Smooth muscle cell (in vitro differentiated cells): ENCODE results near the gene ZC3H12D. TPM values are rescaled to one million over a fixed set of nuclear protein-coding genes. Genes with fewer than 3 reads are reported as not detected.

Experiments
- DNase-seq: peaks from one replicate; lab custom pipeline; 2025; ENCODE audit not compliant: unreplicated experiment; lab: John Stamatoyannopoulos, UW
- H2AFZ ChIP-seq: fragments of 200-600 bp; sonication (generic); 2 replicates; pipeline ENCODE4 v1.6.0; 2016; ENCODE audit warnings: antibody characterized with exemption, low read depth, mild to moderate bottlenecking
- H3F3A ChIP-seq: fragments of 200-600 bp; sonication (generic); 2 replicates; pipeline ENCODE4 v1.6.0; 2017; ENCODE audit warnings: antibody characterized with exemption, low read depth
- H3K27ac ChIP-seq: fragments of 200-600 bp; sonication (generic); 2 replicates; pipeline ENCODE4 v1.5.1; 2016; ENCODE audit warnings: low read depth, mild to moderate bottlenecking
- H3K27me3 ChIP-seq: fragments of 200-600 bp; sonication (generic); 2 replicates; pipeline ENCODE4 v1.6.1; 2016; ENCODE audit warnings: low read depth, mild to moderate bottlenecking
- H3K36me3 ChIP-seq: fragments of 200-600 bp; sonication (generic); 2 replicates; pipeline ENCODE4 v1.5.1; 2016; ENCODE audit warnings: low read depth
- H3K4me1 ChIP-seq: fragments of 200-600 bp; sonication (generic); 2 replicates; pipeline ENCODE4 v1.5.1; 2016; ENCODE audit warnings: low read depth
- H3K4me2 ChIP-seq: fragments of 200-600 bp; sonication (generic); 2 replicates; pipeline ENCODE4 v1.6.0; 2016; ENCODE audit warnings: mild to moderate bottlenecking
- H3K4me3 ChIP-seq: fragments of 200-600 bp; sonication (generic); 2 replicates; pipeline ENCODE4 v1.5.1; 2016; ENCODE audit warnings: mild to moderate bottlenecking
- H3K79me2 ChIP-seq: fragments of 200-600 bp; sonication (generic); 2 replicates; pipeline ENCODE4 v1.6.0; 2016; ENCODE audit warnings: low read depth, mild to moderate bottlenecking
- H3K9ac ChIP-seq: fragments of 200-600 bp; sonication (generic); 2 replicates; pipeline ENCODE4 v1.6.0; 2016; ENCODE audit warnings: low read depth
- H3K9me3 ChIP-seq: fragments of 200-600 bp; sonication (generic); replicated peaks from 2 replicates; pipeline ENCODE4 v1.5.1; 2016; ENCODE audit warnings: low read depth
- H4K20me1 ChIP-seq: fragments of 200-600 bp; sonication (generic); 2 replicates; pipeline ENCODE4 v1.6.0; 2016; ENCODE audit warnings: low read depth
- CTCF ChIP-seq: fragments of 200-600 bp; sonication (generic); IDR thresholded peaks from 2 replicates; pipeline ENCODE4 v1.5.1; 2017; ENCODE audit warnings: borderline replicate concordance, mild to moderate bottlenecking, antibody characterized with exemption; ENCODE audit not compliant: insufficient read depth, poor library complexity, severe bottlenecking
- WGBS: methylation state at CpG from one replicate; pipeline ENCODE4 v1.1.7; 2016; ENCODE audit warnings: low lambda C conversion rate; 5-methylcytosine and 5-hydroxymethylcytosine counted together
- polyA plus RNA-seq: library from polyadenylated mRNA; unstranded; fragments of >200 nt; fragmentation: Nextera tagmentation; extraction: Ambion mirVana; gene quantifications from 2 replicates; pipeline ENCODE4 v1.2.1, GENCODE V29; 2016
- total RNA-seq: library from RNA; depleted of rRNA; stranded (reverse); fragments of >200 nt; gene quantifications from 2 replicates; pipeline ENCODE4 v1.2.3, GENCODE V29; 2014

ZC3H12D gene
- total and polyA plus RNA-seq, 2 experiments from 2014 or later = not detected

- no peak overlapping the region for H3K4me3 ChIP-seq
- no peak for DNase-seq
Measured at GRCh38 chr6:149482545-149483333, 2.1 kb downstream of the ZC3H12D start.

GRCh38 chr6:149480502-149481280 is 4.1 kb downstream of the ZC3H12D start:
- H3K9me3 ChIP-seq = no peaks in the 10 kb centered on the region
- DNase-seq = no peak
- WGBS = 87% methylated on average over 18 of the region's 18 CpGs

More at GRCh38 chr6:149482545-149483333, 2.1 kb downstream of the ZC3H12D start:
- no peak overlapping the region for H3K27ac ChIP-seq
- 87% methylated on average over 14 of the region's 14 CpGs for WGBS
- no peaks in the 10 kb centered on the region for H3K9me3 ChIP-seq
- H3K4me1 ChIP-seq = no peaks in the 10 kb centered on the region
- H3K4me2 ChIP-seq = no peak overlapping the region
- TF ChIP-seq CTCF = no peak
- no peaks in the 10 kb centered on the region for H4K20me1 ChIP-seq
- H3K9ac ChIP-seq = no peak overlapping the region
- no peaks in the 10 kb centered on the region for H3K79me2 ChIP-seq
- no peaks in the 10 kb centered on the region for H3F3A ChIP-seq
- no peak overlapping the region for H2AFZ ChIP-seq
- no peaks in the 10 kb centered on the region for H3K27me3 ChIP-seq
- H3K36me3 ChIP-seq = no peaks in the 10 kb centered on the region

GRCh38 chr6:149478631-149479314 is 6.0 kb downstream of the ZC3H12D start:
- Histone ChIP-seq H3K36me3 (no peaks in the 10 kb centered on the region), H3K9ac (no peak overlapping the region), H3F3A (no peaks in the 10 kb centered on the region), H4K20me1 (no peaks in the 10 kb centered on the region), H3K4me2 (no peak overlapping the region), H3K9me3 (no peaks in the 10 kb centered on the region), H3K79me2 (no peaks in the 10 kb centered on the region), H3K27ac (no peak overlapping the region), H3K4me1 (no peaks in the 10 kb centered on the region), H2AFZ (no peak overlapping the region), H3K27me3 (no peaks in the 10 kb centered on the region), H3K4me3 (no peak overlapping the region)
- no peak for DNase-seq
- 91% methylated on average over 5 of the region's 5 CpGs for WGBS
- TF ChIP-seq CTCF = no peak

More at GRCh38 chr6:149480502-149481280, 4.1 kb downstream of the ZC3H12D start:
- no peak overlapping the region for H2AFZ ChIP-seq
- no peaks in the 10 kb centered on the region for H3K4me1 ChIP-seq
- H3K79me2 ChIP-seq = no peaks in the 10 kb centered on the region
- no peaks in the 10 kb centered on the region for H3K36me3 ChIP-seq
- H3K9ac ChIP-seq = no peak overlapping the region
- no peak overlapping the region for H3K4me3 ChIP-seq
- H4K20me1 ChIP-seq = no peaks in the 10 kb centered on the region
- no peak overlapping the region for H3K27ac ChIP-seq
- H3F3A ChIP-seq = no peaks in the 10 kb centered on the region
- no peak for TF ChIP-seq CTCF
- H3K27me3 ChIP-seq = no peaks in the 10 kb centered on the region
- H3K4me2 ChIP-seq = no peak overlapping the region
